HG02798 (cell line): Measurements from ENCODE around the gene TOX2.

Source experiments
- ATAC-seq: cut with Tn5 transposase; IDR thresholded peaks from one replicate; pipeline ENCODE4 v1.9.1; 2021; ENCODE audit warnings: mild to moderate bottlenecking; ENCODE audit not compliant: unreplicated experiment, poor library complexity

Gene TOX2

GRCh38 chr20:43915211-43916072 is 790 bp downstream of the TOX2 start:
- ATAC-seq, result no peak

- ATAC-seq, result peak; percentile 8
Measured at GRCh38 chr20:43916073-43916880, 1.6 kb downstream of the TOX2 start.

GRCh38 chr20:43916881-43917371 is 2.3 kb downstream of the TOX2 start:
- ATAC-seq, result peak; percentile 27

- ATAC-seq, result no peak
Measured at GRCh38 chr20:43917380-43917779, 2.7 kb downstream of the TOX2 start.

- no peak for ATAC-seq
Measured at GRCh38 chr20:43919686-43920403, 5.2 kb downstream of the TOX2 start.

- no peak for ATAC-seq
Measured at GRCh38 chr20:43920797-43921196, 6.1 kb downstream of the TOX2 start.

- no peak for ATAC-seq
Measured at GRCh38 chr20:43921227-43921780, 6.7 kb downstream of the TOX2 start.

- ATAC-seq, result no peak
Measured at GRCh38 chr20:43922614-43923013, 8.0 kb downstream of the TOX2 start.

- ATAC-seq, result no peak
Measured at GRCh38 chr20:43923322-43923721, 8.7 kb downstream of the TOX2 start.

- ATAC-seq, result no peak
Measured at GRCh38 chr20:43923917-43924316, 9.3 kb downstream of the TOX2 start.

GRCh38 chr20:43925215-43925614 is 10.6 kb downstream of the TOX2 start:
- no peak for ATAC-seq

GRCh38 chr20:43925801-43926200 is 11.1 kb downstream of the TOX2 start:
- ATAC-seq, result no peak

GRCh38 chr20:43926287-43927050 is 11.8 kb downstream of the TOX2 start:
- ATAC-seq, result no peak

- no peak for ATAC-seq
Measured at GRCh38 chr20:43931976-43932375, 17.3 kb downstream of the TOX2 start.

- ATAC-seq, result no peak
Measured at GRCh38 chr20:43934833-43935232, 20.2 kb downstream of the TOX2 start.

GRCh38 chr20:43936104-43936770 is 21.6 kb downstream of the TOX2 start:
- ATAC-seq, result no peak

GRCh38 chr20:43936805-43937204 is 22.2 kb downstream of the TOX2 start:
- ATAC-seq, result no peak

GRCh38 chr20:43937591-43937990 is 22.9 kb downstream of the TOX2 start:
- no peak for ATAC-seq

GRCh38 chr20:43938017-43938655 is 23.5 kb downstream of the TOX2 start:
- no peak for ATAC-seq
